Loucy (cell line): Measurements from ENCODE around the gene TANGO6.

Experiments used
- H2AFZ ChIP-seq: fragments of 200-600 bp; sonication (generic); 2 replicates; pipeline ENCODE4 v1.6.0; 2016; ENCODE audit warnings: antibody characterized with exemption, mild to moderate bottlenecking, low read length, moderate library complexity
- H3F3A ChIP-seq: fragments of 200-600 bp; 2 replicates; pipeline ENCODE4 v1.6.0; 2016; ENCODE audit warnings: antibody characterized with exemption, low read depth, mild to moderate bottlenecking
- H3K27me3 ChIP-seq: fragments of 200-600 bp; sonication (generic); 2 replicates; pipeline ENCODE4 v1.6.1; 2014; ENCODE audit warnings: low read length, mild to moderate bottlenecking; ENCODE audit not compliant: insufficient read depth, poor library complexity, severe bottlenecking
- H3K36me3 ChIP-seq: fragments of 200-600 bp; sonication (generic); 2 replicates; pipeline ENCODE4 v1.6.1; 2016; ENCODE audit warnings: low read length; ENCODE audit not compliant: insufficient read depth
- H3K4me1 ChIP-seq: fragments of 200-600 bp; sonication (generic); 2 replicates; pipeline ENCODE4 v1.5.1; 2014; ENCODE audit warnings: low read length, mild to moderate bottlenecking; ENCODE audit not compliant: insufficient read depth, poor library complexity, severe bottlenecking
- H3K4me2 ChIP-seq: fragments of 200-600 bp; sonication (generic); 2 replicates; pipeline ENCODE4 v1.6.0; 2014; ENCODE audit warnings: antibody characterized with exemption, low read length, low read depth, mild to moderate bottlenecking; ENCODE audit not compliant: poor library complexity, severe bottlenecking
- H3K4me3 ChIP-seq: fragments of 200-600 bp; sonication (generic); 2 replicates; pipeline ENCODE4 v1.5.1; 2014; ENCODE audit warnings: low read length, mild to moderate bottlenecking, mixed read lengths; ENCODE audit not compliant: poor library complexity, severe bottlenecking
- H3K79me2 ChIP-seq: fragments of 200-600 bp; sonication (generic); 2 replicates; pipeline ENCODE4 v1.6.1; 2014; ENCODE audit warnings: low read length; ENCODE audit not compliant: insufficient read depth
- H3K9ac ChIP-seq: fragments of 200-600 bp; sonication (generic); 2 replicates; pipeline ENCODE4 v1.6.0; 2014; ENCODE audit warnings: mild to moderate bottlenecking, low read depth, low read length, moderate library complexity; ENCODE audit not compliant: poor library complexity, severe bottlenecking
- H3K9me2 ChIP-seq: fragments of 200-600 bp; sonication (generic); replicated peaks from 2 replicates; pipeline ENCODE4 v1.6.1; 2016; ENCODE audit warnings: low read depth, low read length, mixed read lengths
- H3K9me3 ChIP-seq: fragments of 200-600 bp; sonication (generic); 2 replicates; pipeline ENCODE4 v1.6.1; 2014; ENCODE audit warnings: mild to moderate bottlenecking, antibody characterized with exemption, low read length, low read depth; ENCODE audit not compliant: insufficient read depth
- H4K20me1 ChIP-seq: fragments of 200-600 bp; sonication (generic); 2 replicates; pipeline ENCODE4 v1.6.0; 2014; ENCODE audit warnings: antibody characterized with exemption, low read length, mild to moderate bottlenecking; ENCODE audit not compliant: insufficient read depth, poor library complexity, severe bottlenecking
- CTCF ChIP-seq: fragments of 200-600 bp; sonication (generic); conservative IDR thresholded peaks from 2 replicates; pipeline ENCODE4 v1.5.1; 2014; ENCODE audit warnings: mild to moderate bottlenecking, antibody characterized with exemption, low read length
- EZH2phosphoT487 ChIP-seq: fragments of 200-600 bp; IDR thresholded peaks from 2 replicates; pipeline ENCODE4 v1.6.1; 2018; ENCODE audit warnings: antibody characterized with exemption, mild to moderate bottlenecking, moderate library complexity, borderline replicate concordance

TANGO6 gene

GRCh38 chr16:69107316-69107962 is 264.1 kb downstream of the TANGO6 start:
- Histone ChIP-seq H3K4me1 (peaks cover 10% of the 10 kb centered on the region), H4K20me1 (no peaks in the 10 kb centered on the region), H3K9me3 (no peaks in the 10 kb centered on the region), H3F3A (no peaks in the 10 kb centered on the region), H3K9ac (no peak overlapping the region), H3K4me3 (no peak overlapping the region), H3K36me3 (peaks cover 5% of the 10 kb centered on the region; the same call in 1 of the 2 replicates), H3K27me3 (no peaks in the 10 kb centered on the region), H3K9me2 (no peaks in the 10 kb centered on the region), H3K79me2 (no peaks in the 10 kb centered on the region), H3K4me2 (no peak overlapping the region), H2AFZ (no peak overlapping the region)
- TF ChIP-seq CTCF (no peak), EZH2phosphoT487 (no peak)

DNA sequence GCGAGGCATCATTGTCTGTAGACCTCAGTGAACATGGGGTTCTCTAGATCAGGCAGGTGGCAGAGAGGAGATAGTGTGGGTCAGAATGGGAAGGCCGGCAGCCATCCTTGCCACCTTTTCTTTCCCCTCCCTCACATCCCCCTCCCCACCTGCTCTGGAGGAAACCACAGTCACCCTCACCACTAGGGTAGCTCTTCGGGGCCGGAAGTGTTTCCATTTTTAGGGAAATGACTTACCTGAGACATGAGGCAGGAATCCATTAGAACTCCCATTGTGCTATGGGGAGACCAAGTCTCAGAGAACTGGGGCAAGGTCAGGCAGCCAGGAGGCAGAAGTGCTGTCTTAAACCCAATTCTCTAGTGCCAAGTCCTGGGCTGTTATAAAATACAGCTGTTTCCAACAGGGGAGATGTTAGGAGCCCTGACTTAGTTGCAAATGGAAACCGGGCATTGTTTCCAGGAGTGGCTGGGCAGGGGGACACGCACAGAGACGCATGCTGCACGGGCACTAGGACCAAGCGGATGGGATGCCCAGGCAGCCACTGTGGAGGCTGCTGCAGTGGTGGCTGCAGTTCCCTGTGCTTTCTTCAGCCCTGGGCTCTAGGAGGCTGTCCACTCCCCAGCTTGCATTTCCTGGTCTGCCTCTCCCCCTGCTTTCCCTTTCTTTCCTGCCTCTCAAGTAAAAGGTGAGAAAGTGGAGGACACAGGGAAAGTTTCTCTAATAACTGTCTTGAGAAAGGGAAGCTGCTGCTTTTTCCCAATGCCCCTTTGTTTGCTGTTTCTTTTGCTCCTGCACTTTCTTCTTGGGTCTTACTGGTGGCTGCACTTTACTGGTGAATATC is 265.0 kb downstream of the TANGO6 start:
- no peaks in the 10 kb centered on the region for H3K27me3 ChIP-seq
- no peaks in the 10 kb centered on the region for H4K20me1 ChIP-seq
- no peaks in the 10 kb centered on the region for H3K9me3 ChIP-seq
- no peaks in the 10 kb centered on the region for H3K79me2 ChIP-seq
- H3K4me3 ChIP-seq: no peak overlapping the region
- H3K36me3 ChIP-seq: peaks cover 5% of the 10 kb centered on the region; the same call in 1 of the 2 replicates
- H3K4me1 ChIP-seq: peaks cover 10% of the 10 kb centered on the region
- no peak overlapping the region for H2AFZ ChIP-seq
- H3F3A ChIP-seq: no peaks in the 10 kb centered on the region
- TF ChIP-seq EZH2phosphoT487: no peak
- TF ChIP-seq CTCF: no peak
- no peaks in the 10 kb centered on the region for H3K9me2 ChIP-seq
- H3K9ac ChIP-seq: no peak overlapping the region
- H3K4me2 ChIP-seq: no peak overlapping the region

DNA sequence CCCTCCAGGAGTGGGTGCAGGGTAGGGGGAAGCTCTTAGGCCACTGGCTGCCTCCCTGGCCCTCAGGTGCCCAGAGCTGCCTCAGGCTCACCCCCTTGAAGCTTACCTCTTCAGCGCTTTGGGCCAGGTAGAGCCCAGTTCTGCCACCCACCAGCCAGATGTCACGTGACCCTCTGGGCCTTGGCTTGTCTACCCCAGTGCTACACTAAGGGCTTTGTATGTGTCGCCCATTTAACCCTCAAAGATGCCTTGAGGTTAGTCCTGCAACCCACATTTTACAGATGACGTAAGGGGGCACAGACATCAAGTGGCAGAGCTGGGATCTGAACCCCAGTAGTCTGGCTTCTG is 265.5 kb downstream of the TANGO6 start:
- Histone ChIP-seq H3K4me3 (no peak overlapping the region), H3K36me3 (peaks cover 5% of the 10 kb centered on the region; the same call in 1 of the 2 replicates), H3F3A (no peaks in the 10 kb centered on the region), H3K4me1 (peaks cover 10% of the 10 kb centered on the region), H3K79me2 (no peaks in the 10 kb centered on the region), H3K9ac (no peak overlapping the region), H2AFZ (no peak overlapping the region), H3K27me3 (no peaks in the 10 kb centered on the region), H3K4me2 (no peak overlapping the region), H4K20me1 (no peaks in the 10 kb centered on the region), H3K9me2 (no peaks in the 10 kb centered on the region), H3K9me3 (no peaks in the 10 kb centered on the region)
- no peak for TF ChIP-seq EZH2phosphoT487
- TF ChIP-seq CTCF: no peak
